Measurements from ENCODE around the gene NGF.

GRCh38 chr1:115252585-115252984 is 85.5 kb downstream of the NGF start:
- TF ChIP-seq CTCF (conservative IDR thresholded peaks at IDR 0.05; ENCODE audit: low read depth, low read length) (no peak), CEBPB (IDR thresholded peaks at IDR 0.05; ENCODE audit: low read depth, low read length) (no peak), RCOR1 (IDR thresholded peaks at IDR 0.05; ENCODE audit: insufficient replicate concordance, low read length) (no peak), POLR2A (IDR thresholded peaks at IDR 0.05; ENCODE audit: low read depth, low read length) (no peak), RFX5 (IDR thresholded peaks at IDR 0.05; ENCODE audit: low read depth, low read length) (no peak), BHLHE40 (IDR thresholded peaks at IDR 0.05; ENCODE audit: low read depth, low read length) (no peak), SMC3 (IDR thresholded peaks at IDR 0.05; ENCODE audit: low read depth, low read length) (no peak), ELK1 (IDR thresholded peaks at IDR 0.05; ENCODE audit: borderline replicate concordance, low read depth, low read length) (no peak), RAD21 (IDR thresholded peaks at IDR 0.05; ENCODE audit: low read length) (no peak), USF2 (IDR thresholded peaks at IDR 0.05; ENCODE audit: low read depth, low read length) (no peak)

Data from IMR-90 (cell line).